Measurements from ENCODE around the gene C1orf52. TPM values are rescaled to one million over a fixed set of nuclear protein-coding genes. Genes with fewer than 3 reads are reported as not detected.
"Not testable (repeated sequence)": the region's sequence is repeated elsewhere in the genome, so short reads cannot be mapped to it uniquely, and the experiment has no call there.

C1orf52 gene
- polyA plus RNA-seq, 1 donor, result 23.6 TPM

GRCh38 chr1:85277802-85278201 is 18.3 kb upstream of the C1orf52 start:
- DNase-seq, result no peak

- no peak for DNase-seq
Measured at GRCh38 chr1:85276978-85277639, 17.6 kb upstream of the C1orf52 start.

- peak; percentile 99 for DNase-seq
Measured at GRCh38 chr1:85276215-85276977, 16.9 kb upstream of the C1orf52 start, which contains the start of gene BCL10. BCL10 (minus strand) TSS chr1:85276632; CDS start chr1:85276352, 280 bp downstream.

GRCh38 chr1:85275701-85276214 is 16.3 kb upstream of the C1orf52 start:
- DNase-seq, result no peak

GRCh38 chr1:85274969-85275453 is 15.5 kb upstream of the C1orf52 start:
- no peak for DNase-seq

GRCh38 chr1:85273397-85273796 is 13.9 kb upstream of the C1orf52 start:
- no peak for DNase-seq

GRCh38 chr1:85268801-85269585 is 9.5 kb upstream of the C1orf52 start:
- no peak for DNase-seq

GRCh38 chr1:85267313-85267712 is 7.9 kb upstream of the C1orf52 start:
- no peak for DNase-seq

GRCh38 chr1:85264150-85264549 is 4.7 kb upstream of the C1orf52 start:
- DNase-seq, result no peak

GRCh38 chr1:85262985-85263384 is 3.5 kb upstream of the C1orf52 start:
- DNase-seq, result no peak

- peak; percentile 93 for DNase-seq
Measured at GRCh38 chr1:85259912-85260274, 431 bp upstream of the C1orf52 start.

- DNase-seq, result no peak
Measured at GRCh38 chr1:85258536-85259117, 835 bp downstream of the C1orf52 start.

- not testable (repeated sequence) for DNase-seq
Measured at GRCh38 chr1:85249042-85249441, 10.4 kb downstream of the C1orf52 start.

GRCh38 chr1:85245891-85246290 is 13.6 kb downstream of the C1orf52 start:
- DNase-seq, result no peak

GRCh38 chr1:85245456-85245855 is 14.0 kb downstream of the C1orf52 start:
- DNase-seq, result no peak

GRCh38 chr1:85244271-85245061 is 15.0 kb downstream of the C1orf52 start:
- peak; percentile 58 for DNase-seq

GRCh38 chr1:85243372-85243771 is 16.1 kb downstream of the C1orf52 start:
- no peak for DNase-seq

- no peak for DNase-seq
Measured at GRCh38 chr1:85240643-85241042, 18.8 kb downstream of the C1orf52 start.

GRCh38 chr1:85240174-85240601 is 19.3 kb downstream of the C1orf52 start:
- no peak for DNase-seq

GRCh38 chr1:85237613-85238012 is 21.8 kb downstream of the C1orf52 start:
- no peak for DNase-seq

GRCh38 chr1:85230305-85230977 is 29.0 kb downstream of the C1orf52 start:
- DNase-seq, result no peak

Measured in hindlimb muscle (tissue), 1 donor.